Mesendoderm (in vitro differentiated cells): ENCODE results near the gene RBL1.
A peak's percentile ranks its signal among the peaks of the same experiment; 100 is the strongest.

ENCODE experiments used
- DNase-seq: peaks from one replicate; pipeline ENCODE4 v3.0.0; 2013
- H2AK5ac ChIP-seq: 2 replicates; pipeline ENCODE4 v1.6.1; 2013; ENCODE audit warnings: low read length, inconsistent platforms
- H2BK120ac ChIP-seq: 2 replicates; pipeline ENCODE4 v1.6.1; 2013; ENCODE audit warnings: low read depth, mild to moderate bottlenecking, low read length, moderate library complexity, mixed read lengths
- H2BK15ac ChIP-seq: replicated peaks from 2 replicates; pipeline ENCODE4 v1.6.1; 2013; ENCODE audit warnings: low read depth, mild to moderate bottlenecking, moderate library complexity
- H2BK5ac ChIP-seq: 2 replicates; pipeline ENCODE4 v1.6.1; 2013; ENCODE audit warnings: low read length, inconsistent platforms
- H3K18ac ChIP-seq: 2 replicates; pipeline ENCODE4 v1.6.1; 2013; ENCODE audit warnings: mild to moderate bottlenecking, low read length, mixed read lengths
- H3K23ac ChIP-seq: one replicate; pipeline ENCODE4 v1.6.1; 2013; ENCODE audit warnings: low read length
- H3K27ac ChIP-seq: 2 replicates; pipeline ENCODE4 v1.5.1; 2013; ENCODE audit warnings: low read depth, mild to moderate bottlenecking, inconsistent platforms, low read length, moderate library complexity
- H3K27me3 ChIP-seq: 2 replicates; pipeline ENCODE4 v1.6.1; 2013; ENCODE audit warnings: low read length, control low read depth, mild to moderate bottlenecking, inconsistent platforms; ENCODE audit not compliant: insufficient read depth, poor library complexity
- H3K36me3 ChIP-seq: 2 replicates; pipeline ENCODE4 v1.6.1; 2013; ENCODE audit warnings: low read length, inconsistent platforms; ENCODE audit not compliant: control insufficient read depth, insufficient read depth
- H3K4ac ChIP-seq: one replicate; pipeline ENCODE4 v1.6.1; 2013; ENCODE audit warnings: low read depth, mild to moderate bottlenecking, low read length, moderate library complexity
- H3K4me1 ChIP-seq: 2 replicates; pipeline ENCODE4 v1.6.1; 2013; ENCODE audit warnings: low read depth, low read length, inconsistent platforms; ENCODE audit not compliant: control insufficient read depth
- H3K4me2 ChIP-seq: 2 replicates; pipeline ENCODE4 v1.6.1; 2013; ENCODE audit warnings: low read length
- H3K4me3 ChIP-seq: 2 replicates; pipeline ENCODE4 v1.5.1; 2013; ENCODE audit warnings: mild to moderate bottlenecking, low read length
- H3K56ac ChIP-seq: one replicate; pipeline ENCODE4 v1.6.1; 2013; ENCODE audit warnings: low read length
- H3K79me1 ChIP-seq: 2 replicates; pipeline ENCODE4 v1.6.1; 2013; ENCODE audit warnings: low read length, inconsistent platforms
- H3K79me2 ChIP-seq: 2 replicates; pipeline ENCODE4 v1.6.1; 2013; ENCODE audit warnings: mild to moderate bottlenecking, low read length; ENCODE audit not compliant: control insufficient read depth, insufficient read depth
- H3K9ac ChIP-seq: 2 replicates; pipeline ENCODE4 v1.6.1; 2013; ENCODE audit warnings: low read length, inconsistent platforms
- H4K5ac ChIP-seq: one replicate; pipeline ENCODE4 v1.6.1; 2013; ENCODE audit warnings: low read length
- H4K8ac ChIP-seq: one replicate; pipeline ENCODE4 v1.6.1; 2013; ENCODE audit warnings: low read depth, mild to moderate bottlenecking, control low read depth, low read length, moderate library complexity
- WGBS: extraction: QIAGEN DNeasy Blood & Tissue Kit; methylation state at CpG from one replicate; pipeline ENCODE4 v1.1.7; 2013; ENCODE audit warnings: low lambda C conversion rate, missing lambda C conversion rate; ENCODE audit not compliant: insufficient coverage; ENCODE audit errors: extremely low coverage; 5-methylcytosine and 5-hydroxymethylcytosine counted together

RBL1 gene

DNA sequence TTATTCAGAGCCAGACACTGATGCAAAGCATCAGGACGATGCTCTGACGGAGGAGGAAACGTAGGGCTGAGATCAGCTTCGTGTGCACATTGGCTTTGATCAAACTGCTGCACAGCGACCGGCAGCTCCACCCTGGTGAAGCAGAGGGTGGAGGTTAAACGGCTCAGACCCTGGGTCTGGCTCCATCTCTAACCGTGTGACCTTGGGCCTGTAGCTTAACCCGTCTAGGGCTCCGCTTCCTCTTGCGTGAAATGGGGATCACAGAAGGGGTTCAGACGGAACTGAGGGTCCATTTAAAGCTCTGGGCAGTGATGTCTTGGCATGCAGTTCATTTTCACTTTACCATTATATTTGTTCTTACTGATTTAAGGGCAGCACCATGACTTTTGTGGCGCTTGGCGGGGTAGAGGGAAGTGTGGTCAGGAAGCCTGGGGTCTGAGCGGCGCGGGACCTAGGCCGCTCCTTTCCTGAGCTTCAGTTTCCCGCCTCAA is 644 bp downstream of the RBL1 start:
- no peak overlapping the region for H4K5ac ChIP-seq
- peaks cover 6% of the 10 kb centered on the region for H3K79me1 ChIP-seq
- no peak overlapping the region for H4K8ac ChIP-seq
- no peak overlapping the region for H3K27ac ChIP-seq
- H3K4ac ChIP-seq: peak overlapping the region; percentile 73
- peak overlapping the region; percentile 77 for H3K4me2 ChIP-seq
- peak overlapping the region; percentile 17 for H2BK5ac ChIP-seq
- peak overlapping the region; percentile 98 for H3K9ac ChIP-seq
- no peak overlapping the region for H2BK120ac ChIP-seq
- no peaks in the 10 kb centered on the region for H3K36me3 ChIP-seq
- DNase-seq: no peak
- H3K4me1 ChIP-seq: peaks cover 7% of the 10 kb centered on the region
- peak overlapping the region; percentile 76 for H2AK5ac ChIP-seq
- peak overlapping the region; percentile 95 for H3K56ac ChIP-seq
- WGBS: no CpG with 5 or more reads among the region's 19 CpGs
- peak overlapping the region; percentile 64 for H3K4me3 ChIP-seq
- H3K79me2 ChIP-seq: peaks cover 2% of the 10 kb centered on the region
- no peak overlapping the region for H2BK15ac ChIP-seq
- H3K27me3 ChIP-seq: no peaks in the 10 kb centered on the region
- H3K23ac ChIP-seq: peak overlapping the region; percentile 29
- peak overlapping the region; percentile 18 for H3K18ac ChIP-seq

DNA sequence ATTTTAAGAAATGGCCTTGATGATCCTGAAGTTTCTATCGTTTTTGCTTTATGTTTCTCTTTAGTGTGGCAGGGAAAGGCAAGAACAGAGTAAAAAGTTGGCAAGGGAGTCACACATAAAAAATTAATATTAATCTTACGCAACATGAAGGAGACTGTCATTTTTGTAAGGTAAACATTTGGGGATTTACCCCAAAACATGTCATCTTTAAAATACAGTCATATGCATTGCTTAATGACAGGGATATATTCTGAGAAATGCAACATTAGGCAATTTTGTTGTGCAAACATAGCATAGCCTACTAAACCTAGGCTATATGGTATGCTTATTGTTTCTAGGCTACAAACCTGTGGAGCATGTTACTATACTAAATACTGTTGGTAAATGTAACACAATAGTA is 5.4 kb downstream of the RBL1 start:
- Histone ChIP-seq H4K5ac (no peak overlapping the region), H3K4me1 (peaks cover 5% of the 10 kb centered on the region), H2BK5ac (no peak overlapping the region), H3K9ac (no peak overlapping the region), H2BK120ac (no peak overlapping the region), H3K79me1 (peaks cover 6% of the 10 kb centered on the region), H3K27me3 (no peaks in the 10 kb centered on the region), H3K27ac (no peak overlapping the region), H4K8ac (no peak overlapping the region), H3K4me3 (no peak overlapping the region), H3K36me3 (no peaks in the 10 kb centered on the region), H3K56ac (no peak overlapping the region), H3K4me2 (no peak overlapping the region), H3K79me2 (peaks cover 2% of the 10 kb centered on the region), H2BK15ac (no peak overlapping the region), H2AK5ac (no peak overlapping the region), H3K23ac (no peak overlapping the region), H3K18ac (no peak overlapping the region), H3K4ac (no peak overlapping the region)
- no peak for DNase-seq
- no CpG with 5 or more reads among the region's 2 CpGs for WGBS

DNA sequence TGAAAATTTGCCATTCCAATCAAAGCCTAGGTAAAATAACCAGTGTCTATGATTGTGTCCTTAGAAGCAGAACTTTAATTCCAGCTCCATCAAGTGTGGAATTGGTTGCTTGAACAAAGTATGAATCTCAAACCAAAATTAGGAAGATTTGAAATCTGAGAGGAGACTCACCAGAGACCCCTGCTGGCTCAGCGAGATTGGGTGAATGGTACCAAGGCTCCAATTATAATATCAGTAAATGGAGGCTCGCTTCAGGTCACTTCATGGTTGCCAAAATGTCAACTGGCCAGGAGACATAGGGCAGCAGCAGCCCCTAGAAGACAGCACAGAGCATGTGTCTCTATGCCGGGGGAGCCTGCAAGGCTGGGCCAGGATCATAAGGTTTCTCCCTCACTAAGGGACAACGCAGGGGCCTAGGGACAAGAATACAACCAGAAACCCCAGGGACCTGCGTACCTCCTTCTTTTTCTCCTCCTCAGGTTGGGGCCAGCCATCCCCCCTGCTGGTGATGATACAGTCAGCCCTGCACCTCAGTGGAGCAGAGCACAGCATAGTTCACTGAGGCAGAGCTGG is 14.0 kb downstream of the RBL1 start:
- no peak overlapping the region for H3K18ac ChIP-seq
- no peaks in the 10 kb centered on the region for H3K27me3 ChIP-seq
- no peaks in the 10 kb centered on the region for H3K79me1 ChIP-seq
- no CpG with 5 or more reads among the region's 5 CpGs for WGBS
- H2BK15ac ChIP-seq: no peak overlapping the region
- no peak overlapping the region for H3K4ac ChIP-seq
- H3K4me3 ChIP-seq: no peak overlapping the region
- no peaks in the 10 kb centered on the region for H3K79me2 ChIP-seq
- H3K4me1 ChIP-seq: no peaks in the 10 kb centered on the region
- no peak overlapping the region for H4K8ac ChIP-seq
- H2BK120ac ChIP-seq: no peak overlapping the region
- no peak overlapping the region for H3K9ac ChIP-seq
- no peak overlapping the region for H3K4me2 ChIP-seq
- H3K56ac ChIP-seq: no peak overlapping the region
- peak; percentile 3 for DNase-seq
- H3K27ac ChIP-seq: no peak overlapping the region
- H3K36me3 ChIP-seq: no peaks in the 10 kb centered on the region
- no peak overlapping the region for H2AK5ac ChIP-seq
- H3K23ac ChIP-seq: no peak overlapping the region
- H2BK5ac ChIP-seq: no peak overlapping the region
- H4K5ac ChIP-seq: no peak overlapping the region

DNA sequence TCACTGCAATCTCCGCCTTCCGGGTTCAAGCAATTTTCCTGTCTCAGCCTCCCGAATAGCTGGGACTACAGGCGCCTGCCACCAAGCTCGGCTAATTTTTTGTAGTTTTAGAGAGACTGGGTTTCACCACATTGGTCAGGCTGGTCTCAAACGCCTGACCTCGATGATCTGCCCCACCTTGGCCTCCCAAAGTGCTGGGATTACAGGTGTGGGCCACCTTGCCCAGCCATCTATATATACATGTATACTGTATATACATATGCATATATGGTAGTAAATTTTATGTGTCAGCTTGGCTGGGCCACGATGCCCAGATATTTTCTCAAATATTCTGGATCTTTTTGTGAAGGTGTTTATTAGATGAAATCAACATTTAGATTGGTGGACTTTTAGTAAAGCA is 18.8 kb downstream of the RBL1 start:
- Histone ChIP-seq H2BK5ac (no peak overlapping the region), H2AK5ac (no peak overlapping the region), H2BK120ac (no peak overlapping the region), H3K4me3 (no peak overlapping the region), H3K36me3 (no peaks in the 10 kb centered on the region), H3K23ac (no peak overlapping the region), H3K27ac (no peak overlapping the region), H4K8ac (no peak overlapping the region), H3K27me3 (no peaks in the 10 kb centered on the region), H3K4ac (no peak overlapping the region), H3K9ac (no peak overlapping the region), H3K18ac (no peak overlapping the region), H4K5ac (no peak overlapping the region), H2BK15ac (no peak overlapping the region), H3K4me2 (no peak overlapping the region), H3K56ac (no peak overlapping the region), H3K4me1 (no peaks in the 10 kb centered on the region), H3K79me2 (no peaks in the 10 kb centered on the region), H3K79me1 (no peaks in the 10 kb centered on the region)
- WGBS: no CpG with 5 or more reads among the region's 8 CpGs
- no peak for DNase-seq

DNA sequence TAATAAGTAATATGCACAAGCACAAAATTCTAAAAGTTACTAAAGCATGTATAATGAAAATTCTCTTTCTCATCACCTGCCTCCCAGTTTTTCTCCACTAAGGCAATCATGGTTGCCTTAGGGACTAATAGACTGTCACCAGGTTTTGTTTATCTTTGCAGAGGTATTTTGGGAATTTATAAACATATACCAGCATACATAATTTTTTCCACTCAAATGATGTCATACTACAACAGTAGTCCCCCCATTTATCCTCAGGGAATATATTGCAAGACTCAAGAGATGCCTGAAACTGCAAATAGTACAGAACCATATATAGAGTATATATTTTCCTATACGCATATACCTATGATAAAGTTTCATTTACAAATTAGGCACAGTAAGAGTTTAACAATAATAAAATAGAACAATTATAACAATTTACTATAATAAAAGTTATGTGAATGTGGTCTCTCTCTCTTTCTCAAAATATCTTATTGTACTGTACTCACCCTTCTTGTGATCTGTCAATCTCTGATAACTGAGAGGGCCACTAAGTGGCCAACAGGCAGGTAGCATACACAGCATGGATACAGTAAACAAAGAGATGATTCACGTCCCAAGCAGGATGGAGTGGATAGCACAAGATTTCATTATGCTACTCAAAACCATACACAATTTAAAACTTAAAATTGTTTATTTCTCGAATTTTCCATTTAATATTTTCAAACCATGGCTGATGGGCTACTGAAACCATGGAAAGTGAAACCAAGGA is 19.7 kb downstream of the RBL1 start:
- H3K4ac ChIP-seq: no peak overlapping the region
- no peak overlapping the region for H3K27ac ChIP-seq
- H3K79me1 ChIP-seq: no peaks in the 10 kb centered on the region
- H2BK15ac ChIP-seq: no peak overlapping the region
- no peak overlapping the region for H3K23ac ChIP-seq
- no peak overlapping the region for H2BK5ac ChIP-seq
- no CpG with 5 or more reads among the region's 3 CpGs for WGBS
- H3K56ac ChIP-seq: no peak overlapping the region
- no peaks in the 10 kb centered on the region for H3K36me3 ChIP-seq
- no peaks in the 10 kb centered on the region for H3K27me3 ChIP-seq
- no peaks in the 10 kb centered on the region for H3K4me1 ChIP-seq
- H3K4me3 ChIP-seq: no peak overlapping the region
- H4K8ac ChIP-seq: no peak overlapping the region
- DNase-seq: no peak
- no peak overlapping the region for H2BK120ac ChIP-seq
- H3K18ac ChIP-seq: no peak overlapping the region
- H3K79me2 ChIP-seq: no peaks in the 10 kb centered on the region
- no peak overlapping the region for H2AK5ac ChIP-seq
- H3K9ac ChIP-seq: no peak overlapping the region
- H4K5ac ChIP-seq: no peak overlapping the region
- no peak overlapping the region for H3K4me2 ChIP-seq
